ENCODE measurements around the gene FILIP1L. TPM values are rescaled to one million over a fixed set of nuclear protein-coding genes. Genes with fewer than 3 reads are reported as not detected.
"Not testable (repeated sequence)": the region's sequence is repeated elsewhere in the genome, so short reads cannot be mapped to it uniquely, and the experiment has no call there.

Gene FILIP1L
- total RNA-seq, 3 donors from 2014 or later: 8.9 to 37.0 (median 17.1) TPM

DNA sequence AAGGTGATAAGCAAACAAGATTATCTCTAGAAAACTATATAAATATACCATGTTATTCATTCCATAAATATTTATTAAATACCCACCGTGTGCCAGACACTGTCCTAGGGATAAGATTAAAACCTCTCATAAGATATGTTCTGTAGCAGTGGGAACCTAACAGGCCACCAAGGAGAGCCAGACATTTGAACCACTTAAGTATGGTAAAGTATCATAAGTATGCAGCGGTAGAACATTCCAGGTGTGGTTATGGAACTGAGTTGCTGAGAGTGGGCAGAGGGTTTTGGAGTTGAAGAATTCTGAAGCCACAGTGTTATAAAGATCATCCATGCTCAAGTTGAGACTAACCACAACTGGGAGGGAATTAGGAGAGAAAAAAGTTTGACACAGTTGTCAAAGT is 14.7 kb downstream of the FILIP1L start:
- Histone ChIP-seq H3K9me3 (no peaks in the 10 kb centered on the region), H3K4me3 (no peak overlapping the region), H3K36me3 (ENCODE audit: low read depth) (no peaks in the 10 kb centered on the region), H3K4me1 (ENCODE audit: low read depth) (peaks cover 8% of the 10 kb centered on the region)
- no peak for TF ChIP-seq CTCF (IDR thresholded peaks at IDR 0.05)
- DNase-seq: no peak
- intact Hi-C loops (cut with DNase I, micrococcal nuclease): no loop called here
- ATAC-seq: no peak

DNA sequence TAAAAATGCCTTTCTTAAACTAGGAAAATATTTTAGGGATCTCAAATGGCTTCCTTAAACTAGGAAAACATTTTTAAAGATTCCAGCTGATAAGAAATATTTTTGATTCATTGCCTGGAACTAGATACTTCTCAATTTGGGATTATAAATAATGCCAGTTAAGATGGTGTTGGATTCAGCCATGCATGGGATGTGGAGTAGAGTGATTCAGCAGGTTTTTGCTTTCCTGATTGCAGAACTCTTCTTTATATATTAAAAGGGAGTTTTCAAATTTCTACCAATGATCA is 15.6 kb downstream of the FILIP1L start:
- no peak overlapping the region for H3K4me3 ChIP-seq
- no peak for DNase-seq
- no peaks in the 10 kb centered on the region for H3K9me3 ChIP-seq
- no peaks in the 10 kb centered on the region for H3K36me3 ChIP-seq (ENCODE audit: low read depth)
- intact Hi-C loops (cut with DNase I, micrococcal nuclease): no loop called here
- no peak for ATAC-seq
- H3K4me1 ChIP-seq (ENCODE audit: low read depth): peaks cover 8% of the 10 kb centered on the region
- TF ChIP-seq CTCF (IDR thresholded peaks at IDR 0.05): no peak

DNA sequence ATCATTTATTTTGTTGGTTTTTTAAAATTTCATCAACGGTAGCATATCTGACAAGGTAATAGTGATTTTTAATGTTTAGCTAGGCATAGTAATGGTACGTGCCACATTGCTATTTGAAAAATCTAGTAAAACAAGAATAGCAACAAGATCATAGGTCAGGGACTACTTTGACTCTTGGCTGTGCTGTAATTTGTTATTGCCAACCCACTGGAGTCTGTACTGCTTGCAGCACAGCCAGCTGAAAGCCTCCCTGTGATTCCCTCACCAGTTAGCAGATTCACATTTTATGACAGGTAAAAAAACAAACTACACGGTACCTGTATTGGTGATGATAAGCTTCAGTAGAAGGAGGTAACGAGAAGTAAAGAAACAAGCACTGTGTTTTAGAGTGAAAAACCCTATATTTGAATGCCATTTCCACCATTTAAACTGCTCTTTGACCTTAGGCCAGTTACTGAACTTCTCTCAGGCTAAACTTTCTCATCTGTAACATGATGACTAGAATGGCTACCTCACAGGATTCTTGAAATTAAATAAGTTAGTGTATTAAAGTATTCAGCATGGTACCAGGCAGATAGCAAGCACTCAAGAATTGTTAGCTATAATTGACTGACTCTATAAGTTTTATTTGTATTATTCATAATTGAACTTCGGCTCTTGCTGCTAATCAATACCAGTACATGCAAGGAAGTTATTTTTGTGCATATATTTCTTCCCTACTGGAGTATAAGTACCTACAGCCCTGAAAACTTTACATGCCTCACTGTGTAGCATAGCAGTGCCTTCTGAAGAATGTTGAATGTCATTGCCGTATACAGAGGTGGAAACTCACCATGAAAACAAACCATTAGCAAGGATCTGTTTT is 16.1 kb downstream of the FILIP1L start:
- intact Hi-C loops (cut with DNase I, micrococcal nuclease): no loop called here
- no peaks in the 10 kb centered on the region for H3K9me3 ChIP-seq
- peaks cover 8% of the 10 kb centered on the region for H3K4me1 ChIP-seq (ENCODE audit: low read depth)
- H3K4me3 ChIP-seq: no peak overlapping the region
- peak; percentile 82 for ATAC-seq
- no peaks in the 10 kb centered on the region for H3K36me3 ChIP-seq (ENCODE audit: low read depth)
- TF ChIP-seq CTCF (IDR thresholded peaks at IDR 0.05): no peak
- peak in 1 of 3 donors; percentile 20 for DNase-seq

GRCh38 chr3:100096866-100097265 is 17.4 kb downstream of the FILIP1L start:
- ATAC-seq: no peak
- intact Hi-C loops (cut with DNase I, micrococcal nuclease): no loop called here
- TF ChIP-seq CTCF (IDR thresholded peaks at IDR 0.05): no peak
- Histone ChIP-seq H3K4me3 (no peak overlapping the region), H3K9me3 (no peaks in the 10 kb centered on the region), H3K4me1 (ENCODE audit: low read depth) (peaks cover 8% of the 10 kb centered on the region), H3K36me3 (ENCODE audit: low read depth) (no peaks in the 10 kb centered on the region)
- DNase-seq: no peak

GRCh38 chr3:100096286-100096685 is 18.0 kb downstream of the FILIP1L start:
- ATAC-seq; H3K4me1 ChIP-seq (ENCODE audit: low read depth); H3K4me3 ChIP-seq; intact Hi-C loops (cut with DNase I, micrococcal nuclease); H3K36me3 ChIP-seq (ENCODE audit: low read depth); H3K9me3 ChIP-seq; DNase-seq: not testable (repeated sequence)

GRCh38 chr3:100093831-100094230 is 20.5 kb downstream of the FILIP1L start:
- no peak for DNase-seq
- ATAC-seq: no peak
- no peaks in the 10 kb centered on the region for H3K36me3 ChIP-seq (ENCODE audit: low read depth)
- H3K4me1 ChIP-seq (ENCODE audit: low read depth): peaks cover 8% of the 10 kb centered on the region
- intact Hi-C loops (cut with DNase I, micrococcal nuclease): no loop called here
- no peaks in the 10 kb centered on the region for H3K9me3 ChIP-seq
- no peak overlapping the region for H3K4me3 ChIP-seq
- no peak for TF ChIP-seq CTCF (IDR thresholded peaks at IDR 0.05)
